Endothelial cell of umbilical vein (primary cell): ENCODE measurements around the gene SURF1. TPM values are rescaled to one million over a fixed set of nuclear protein-coding genes. Genes with fewer than 3 reads are reported as not detected.

Experiments
- BruUV-seq: library from RNA; stranded (reverse); fragments of 400-500 nt; replicated peaks from 2 replicates; lab custom pipeline; 2021; lab: Mats Ljungman, UMichigan
- CTCF ChIA-PET: fragments of 300-600, 350-600 bp; sonication (Branson Sonifier 250); formaldehyde crosslinking; loops from one replicate; lab custom pipeline; 2021; ENCODE audit warnings: antibody characterized with exemption, inconsistent platforms; lab: Charles Lee
- POLR2A ChIA-PET: fragments of 300-600, 350-600 bp; sonication (Branson Sonifier 250); formaldehyde crosslinking; loops from one replicate; lab custom pipeline; 2021; ENCODE audit warnings: antibody characterized with exemption, inconsistent platforms; lab: Charles Lee
- DNase-seq: peaks from one replicate; pipeline ENCODE4 v3.0.0-alpha.2; 2011; ENCODE audit warnings: low read depth, low spot score
- FAIRE-seq: peaks from 2 replicates; lab custom pipeline; 2011; peaks lifted over from hg19 to GRCh38; lab: Jason Lieb, UNC
- H2AFZ ChIP-seq: 2 replicates; pipeline ENCODE4 v1.6.0; 2012; ENCODE audit warnings: low read depth, low read length, control low read depth, inconsistent platforms
- H3K27ac ChIP-seq: 2 replicates; pipeline ENCODE4 v1.5.1; 2011; ENCODE audit warnings: low read depth, mild to moderate bottlenecking, control low read depth, low read length, moderate library complexity; ENCODE audit not compliant: insufficient read depth
- H3K27me3 ChIP-seq, 2 experiments: 2 replicates each; pipeline versions ENCODE4 v1.6.0 to v1.6.1; 2011; ENCODE audit warnings: low read length in 2 of 2, mixed read lengths in 1 of 2; ENCODE audit not compliant: control insufficient read depth in 2 of 2, insufficient read depth in 2 of 2
- H3K36me3 ChIP-seq, 2 experiments: 2 replicates in 1 of 2; 3 replicates in 1 of 2; pipeline ENCODE4 v1.5.1; 2011; ENCODE audit warnings: low read length in 2 of 2, mild to moderate bottlenecking in 1 of 2, moderate library complexity in 1 of 2; ENCODE audit not compliant: control insufficient read depth in 2 of 2, insufficient read depth in 2 of 2; ENCODE audit errors: extremely low read depth in 1 of 2
- H3K4me1 ChIP-seq: 3 replicates; pipeline ENCODE4 v1.5.1; 2011; ENCODE audit warnings: mild to moderate bottlenecking, low read length; ENCODE audit not compliant: control insufficient read depth, insufficient read depth; ENCODE audit errors: extremely low read depth
- H3K4me2 ChIP-seq: 2 replicates; pipeline ENCODE4 v1.6.1; 2011; ENCODE audit warnings: low read length, control low read depth, mixed read lengths; ENCODE audit not compliant: insufficient read depth
- H3K4me3 ChIP-seq, 3 experiments: fragments of 200-600 bp in 1 of 3; sonication (generic), shearing (Covaris generic) in 1 of 3; replicated peaks in 1 of 3; 2 replicates each; pipeline ENCODE4 v1.5.1; 2011 to 2016; ENCODE audit warnings: control low read depth in 3 of 3, low read length in 3 of 3, mild to moderate bottlenecking in 2 of 3, inconsistent platforms in 1 of 3, low read depth in 1 of 3, moderate library complexity in 1 of 3; ENCODE audit not compliant: insufficient read depth in 1 of 3
- H3K79me2 ChIP-seq: 2 replicates; pipeline ENCODE4 v1.6.0; 2012; ENCODE audit warnings: low read length, inconsistent platforms; ENCODE audit not compliant: control insufficient read depth, insufficient read depth
- H3K9ac ChIP-seq: replicated peaks from 2 replicates; pipeline ENCODE3; 2011; ENCODE audit warnings: low read length, control low read depth; ENCODE audit not compliant: insufficient read depth; ENCODE audit errors: extremely low read depth
- H3K9me1 ChIP-seq: replicated peaks from 3 replicates; pipeline ENCODE4 v1.6.0; 2011; ENCODE audit warnings: mild to moderate bottlenecking, low read length; ENCODE audit not compliant: control insufficient read depth, insufficient read depth; ENCODE audit errors: extremely low read depth
- H3K9me3 ChIP-seq: replicated peaks from 2 replicates; pipeline ENCODE4 v1.5.1; 2012; ENCODE audit warnings: low read length, inconsistent platforms; ENCODE audit not compliant: control insufficient read depth, insufficient read depth
- H4K20me1 ChIP-seq: replicated peaks from 2 replicates; pipeline ENCODE3; 2011; ENCODE audit warnings: mild to moderate bottlenecking, low read length; ENCODE audit not compliant: control insufficient read depth, insufficient read depth; ENCODE audit errors: extremely low read depth
- CTCF ChIP-seq, 2 donors: IDR thresholded peaks; 1 replicate in 1 of 2; 2 replicates in 1 of 2; pipeline ENCODE4 v1.5.1; 2011; ENCODE audit warnings: low read length in 2 of 2, mild to moderate bottlenecking in 2 of 2, moderate library complexity in 2 of 2, control low read depth in 1 of 2, inconsistent platforms in 1 of 2, low read depth in 1 of 2; ENCODE audit not compliant: insufficient read depth in 1 of 2; ENCODE audit errors: extremely low read depth in 1 of 2
- EZH2 ChIP-seq: IDR thresholded peaks from 2 replicates; pipeline ENCODE4 v1.6.1; 2012; ENCODE audit warnings: borderline replicate concordance, low read depth, mild to moderate bottlenecking, moderate library complexity, low read length, inconsistent platforms; ENCODE audit not compliant: severe bottlenecking
- FOS ChIP-seq: IDR thresholded peaks from 2 replicates; pipeline ENCODE4 v1.6.1; 2011; ENCODE audit warnings: mild to moderate bottlenecking, low read length, moderate library complexity, borderline replicate concordance; ENCODE audit not compliant: insufficient read depth
- GATA2 ChIP-seq: IDR thresholded peaks from 2 replicates; pipeline ENCODE4 v1.7.0; 2011; ENCODE audit warnings: low read depth, mild to moderate bottlenecking, moderate library complexity, mixed read lengths, low read length; ENCODE audit not compliant: insufficient read length, insufficient read depth
- MAX ChIP-seq: IDR thresholded peaks from 2 replicates; pipeline ENCODE4 v1.6.1; 2011; ENCODE audit not compliant: insufficient read depth, insufficient read length
- MYC ChIP-seq: IDR thresholded peaks from one replicate; pipeline ENCODE4 v1.6.1; 2011; ENCODE audit warnings: mild to moderate bottlenecking, low read depth, low read length
- dilution Hi-C: fragments of 300-500 bp; cut with MboI; formaldehyde crosslinking; loops from one replicate; pipeline ENCODE4 v1.15.0; 2019; ENCODE audit warnings: low sequenced_read_pairs; ENCODE audit not compliant: extremely low pct_ligation_motif_present
- intact Hi-C: fragments of 100-400 bp; cut with micrococcal nuclease; formaldehyde crosslinking; loops from one replicate; pipeline ENCODE4 v1.10.0; 2022
- polyA plus RNA-seq, 4 experiments: library from polyadenylated mRNA; depleted of rRNA in 3 of 4; stranded (reverse) in 3 of 4; unstranded in 1 of 4; fragments of >200 nt; gene quantifications; 2 replicates each; pipeline versions ENCODE4 v1.2.1 to v1.2.3, GENCODE V29; 2011 to 2012; ENCODE audit warnings: missing spikeins in 1 of 4
- total RNA-seq: library from RNA; stranded (reverse); gene quantifications from 2 replicates; pipeline ENCODE4 v1.2.3, GENCODE V29; 2021

Gene SURF1
- total and polyA plus RNA-seq, 2 donors (not counting 3 experiments of a cell fraction or from before 2014, with no cell fraction given): 22.8 to 27.1 TPM

- POLR2A ChIA-PET: no interaction called here
- TF ChIP-seq FOS: no peak
- TF ChIP-seq MAX: no peak
- no peak for TF ChIP-seq EZH2
- no peak for TF ChIP-seq GATA2
- TF ChIP-seq CTCF (IDR thresholded peaks at IDR 0.05; ENCODE audit: extremely low read depth in 1 of 2, insufficient read depth in 1 of 2, low read depth in 1 of 2, low read length in 2 of 2): peak; percentile 27 to 50
- no peak for TF ChIP-seq MYC
These were observed 40.7 kb upstream of the SURF1 start for GRCh38 chr9:133396952-133397351.

More at GRCh38 chr9:133396952-133397351, 40.7 kb upstream of the SURF1 start:
- H3K9ac ChIP-seq: no peak overlapping the region
- H2AFZ ChIP-seq: no peak overlapping the region
- FAIRE-seq (no peak), DNase-seq (peak; percentile 17)
- dilution Hi-C loops (no loop called here), intact Hi-C loops (loop anchor here (2.0 kb wide), 2 partner anchors 20 to 90 kb away; partner anchors contain the start of genes STKLD1 and SURF4)
- H4K20me1 ChIP-seq: no peaks in the 10 kb centered on the region
- H3K36me3 ChIP-seq: no peaks in the 10 kb centered on the region
- no peak overlapping the region for H3K27ac ChIP-seq
- peaks cover 0 to 3% of the 10 kb centered on the region in 2 experiments for H3K27me3 ChIP-seq
- no peaks in the 10 kb centered on the region for H3K79me2 ChIP-seq
- CTCF ChIA-PET: interaction anchor here (1.4 to 3.6 kb wide), 2 partner anchors 19 to 89 kb away, joined by 3 to 10 read pairs; no protein-coding TSS in a partner anchor
- no peaks in the 10 kb centered on the region for H3K9me1 ChIP-seq
- H3K9me3 ChIP-seq: no peaks in the 10 kb centered on the region
- no TSS peak for BruUV-seq
- no peaks in the 10 kb centered on the region for H3K4me1 ChIP-seq
- H3K4me2 ChIP-seq: no peak overlapping the region
- no peak overlapping the region for H3K4me3 ChIP-seq
